ENCODE measurements around the gene RAD51C. TPM values are rescaled to one million over a fixed set of nuclear protein-coding genes. Genes with fewer than 3 reads are reported as not detected.

RAD51C gene
- total RNA-seq, 1 donor from 2014 or later, result 77.4 TPM

Other genes with a start within 250 kb of the RAD51C start
- gene HSF5, start 204.2 kb upstream of the RAD51C start, total RNA-seq, result 0.47 and 0.63 TPM in 2 replicates
- 69.4 and 78.1 TPM in 2 replicates for gene MTMR4, start 178.0 kb upstream of the RAD51C start, total RNA-seq
- 0.44 TPM in 2 replicates for gene TEX14, start 557 bp upstream of the RAD51C start, total RNA-seq
- gene PPM1E, start 63.3 kb downstream of the RAD51C start, total RNA-seq, result 0.02 and 0.12 TPM in 2 replicates